Neutrophil (primary cell): Measurements from ENCODE around the gene SYTL3.

Experiments used
- H3K27ac ChIP-seq: fragments of 200-600 bp; sonication (generic); 2 replicates; pipeline ENCODE4 v1.5.1; 2016; ENCODE audit warnings: mild to moderate bottlenecking, moderate library complexity
- H3K27me3 ChIP-seq: fragments of 200-600 bp; sonication (generic); 2 replicates; pipeline ENCODE4 v1.6.0; 2016; ENCODE audit warnings: mild to moderate bottlenecking
- H3K36me3 ChIP-seq: fragments of 200-600 bp; sonication (generic); 2 replicates; pipeline ENCODE4 v1.5.1; 2017
- H3K4me1 ChIP-seq, 2 experiments: fragments of 200-600 bp in 1 of 2; sonication (generic) in 1 of 2; 1 replicate in 1 of 2; 2 replicates in 1 of 2; pipeline versions ENCODE4 v1.5.1 to v1.6.1; 2013 to 2016; ENCODE audit warnings: low read depth in 1 of 2, low read length in 1 of 2, mild to moderate bottlenecking in 1 of 2, moderate library complexity in 1 of 2; ENCODE audit not compliant: control insufficient read depth in 1 of 2, insufficient read depth in 1 of 2
- H3K4me3 ChIP-seq, 2 experiments: fragments of 200-600 bp in 1 of 2; sonication (generic) in 1 of 2; 1 replicate in 1 of 2; 2 replicates in 1 of 2; pipeline ENCODE4 v1.5.1; 2013 to 2016; ENCODE audit warnings: low read depth in 1 of 2, low read length in 1 of 2, mild to moderate bottlenecking in 1 of 2, moderate library complexity in 1 of 2
- H3K9me3 ChIP-seq: fragments of 200-600 bp; sonication (generic); 2 replicates; pipeline ENCODE4 v1.5.1; 2016
- TF ChIP-seq, protein P1 (sequence below): fragments of 200-600 bp; sonication (generic); IDR thresholded peaks from 2 replicates; pipeline ENCODE4 v1.5.1; 2016; ENCODE audit warnings: antibody characterized with exemption

The SYTL3 gene

DNA sequence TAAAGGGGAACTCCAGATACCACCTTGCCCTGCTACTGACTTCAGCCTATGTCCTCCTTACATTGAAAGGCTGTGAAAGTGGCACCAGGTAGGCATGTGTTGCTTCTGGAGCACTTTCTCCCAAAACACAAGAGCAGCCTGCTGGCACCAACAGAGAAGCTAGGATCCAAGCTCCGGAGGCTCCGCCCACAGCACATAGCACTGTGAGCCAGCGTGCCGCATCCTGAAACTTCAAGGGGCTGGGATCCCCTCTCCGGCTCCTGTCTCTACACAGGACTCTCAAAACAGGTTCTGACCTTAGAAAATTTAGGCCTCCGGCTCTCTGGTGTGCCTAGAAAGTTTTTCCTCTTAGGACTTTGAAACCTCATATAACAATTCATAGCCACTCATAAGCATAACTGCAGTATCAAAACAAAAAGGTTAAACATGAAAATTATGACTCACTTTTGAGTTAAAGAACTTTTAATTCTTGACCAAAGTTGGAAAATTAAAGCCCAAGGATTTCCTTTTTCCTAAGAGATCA is 128.2 kb downstream of the SYTL3 start:
- H3K9me3 ChIP-seq, result no peaks in the 10 kb centered on the region
- no peaks in the 10 kb centered on the region for H3K27me3 ChIP-seq
- no peak overlapping the region for H3K4me3 ChIP-seq
- peaks cover 95% of the 10 kb centered on the region for H3K36me3 ChIP-seq
- H3K27ac ChIP-seq, result no peak overlapping the region
- TF ChIP-seq, protein P1, sequence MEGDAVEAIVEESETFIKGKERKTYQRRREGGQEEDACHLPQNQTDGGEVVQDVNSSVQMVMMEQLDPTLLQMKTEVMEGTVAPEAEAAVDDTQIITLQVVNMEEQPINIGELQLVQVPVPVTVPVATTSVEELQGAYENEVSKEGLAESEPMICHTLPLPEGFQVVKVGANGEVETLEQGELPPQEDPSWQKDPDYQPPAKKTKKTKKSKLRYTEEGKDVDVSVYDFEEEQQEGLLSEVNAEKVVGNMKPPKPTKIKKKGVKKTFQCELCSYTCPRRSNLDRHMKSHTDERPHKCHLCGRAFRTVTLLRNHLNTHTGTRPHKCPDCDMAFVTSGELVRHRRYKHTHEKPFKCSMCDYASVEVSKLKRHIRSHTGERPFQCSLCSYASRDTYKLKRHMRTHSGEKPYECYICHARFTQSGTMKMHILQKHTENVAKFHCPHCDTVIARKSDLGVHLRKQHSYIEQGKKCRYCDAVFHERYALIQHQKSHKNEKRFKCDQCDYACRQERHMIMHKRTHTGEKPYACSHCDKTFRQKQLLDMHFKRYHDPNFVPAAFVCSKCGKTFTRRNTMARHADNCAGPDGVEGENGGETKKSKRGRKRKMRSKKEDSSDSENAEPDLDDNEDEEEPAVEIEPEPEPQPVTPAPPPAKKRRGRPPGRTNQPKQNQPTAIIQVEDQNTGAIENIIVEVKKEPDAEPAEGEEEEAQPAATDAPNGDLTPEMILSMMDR, result no peak
- H3K4me1 ChIP-seq, result no peaks in the 10 kb centered on the region

DNA sequence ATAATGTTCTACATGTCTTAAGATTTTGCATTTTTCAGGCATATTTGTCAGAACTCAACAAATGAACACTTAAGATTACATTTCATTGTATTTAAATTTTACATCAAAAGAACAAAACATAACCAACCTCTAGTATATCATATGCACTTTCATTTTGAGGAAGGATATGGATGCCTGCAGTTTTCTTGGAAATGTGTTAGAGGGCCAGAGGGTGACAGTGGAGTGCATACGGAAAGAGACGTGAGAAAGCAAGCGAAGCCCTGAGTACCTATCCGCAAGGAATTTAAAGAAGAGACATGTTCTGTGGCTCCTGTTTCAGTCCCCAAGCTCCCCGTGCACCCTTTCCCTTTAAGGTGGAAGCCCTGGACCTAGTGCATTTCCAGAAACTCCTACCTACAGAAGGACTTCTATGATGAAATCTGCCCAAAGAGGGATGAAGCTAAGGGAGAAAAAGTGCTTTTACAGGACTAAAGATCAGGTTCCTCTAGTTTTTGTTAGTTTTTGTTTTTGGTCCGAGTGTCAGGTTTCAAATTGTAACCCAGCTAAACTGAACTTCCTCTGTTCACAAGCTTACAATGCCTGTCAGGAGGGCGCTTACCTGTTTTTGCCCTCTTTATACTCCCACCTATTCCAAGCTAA is 130.5 kb downstream of the SYTL3 start:
- no peak overlapping the region for H3K4me3 ChIP-seq
- no peaks in the 10 kb centered on the region for H3K27me3 ChIP-seq
- no peak overlapping the region for H3K27ac ChIP-seq
- H3K36me3 ChIP-seq, result peaks cover 96% of the 10 kb centered on the region
- H3K9me3 ChIP-seq, result no peaks in the 10 kb centered on the region
- H3K4me1 ChIP-seq, result no peaks in the 10 kb centered on the region
- TF ChIP-seq, protein P1, result no peak

DNA sequence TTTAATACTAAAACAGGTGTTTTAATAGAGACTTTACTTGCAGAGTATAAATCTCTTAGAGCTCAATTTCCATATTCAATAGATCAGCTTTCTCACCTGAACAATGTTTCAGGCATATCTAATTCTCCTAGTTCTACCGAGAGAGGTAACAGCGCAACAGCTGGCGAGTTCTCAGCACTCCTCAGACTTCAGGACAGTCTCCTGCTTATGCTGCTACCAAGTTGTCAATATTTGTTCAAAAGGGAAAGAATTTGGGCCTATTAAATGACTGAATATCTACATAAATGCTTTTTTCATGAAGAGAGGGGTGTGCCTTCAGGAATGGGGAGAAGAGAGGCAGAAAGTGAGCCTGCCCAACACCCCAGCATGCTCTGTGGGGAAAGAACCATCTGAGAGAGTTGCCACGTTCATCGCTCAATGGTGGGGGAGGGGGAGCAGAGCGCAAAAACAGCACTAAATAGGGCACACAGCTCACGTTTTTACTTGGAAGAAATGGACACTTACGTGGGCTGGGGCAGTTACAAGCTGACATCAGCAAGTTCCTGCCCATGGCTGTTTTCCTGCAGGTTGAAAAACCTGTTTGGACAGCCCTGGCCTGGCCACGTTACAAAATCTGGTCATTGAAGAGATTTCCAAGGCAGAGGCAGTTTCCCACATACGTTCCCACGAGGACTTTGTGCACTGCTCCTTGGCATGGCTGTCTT is 131.3 kb downstream of the SYTL3 start:
- H3K27me3 ChIP-seq, result no peaks in the 10 kb centered on the region
- H3K4me1 ChIP-seq, result no peaks in the 10 kb centered on the region
- no peaks in the 10 kb centered on the region for H3K9me3 ChIP-seq
- TF ChIP-seq, protein P1, result no peak
- H3K4me3 ChIP-seq, result no peak overlapping the region
- H3K27ac ChIP-seq, result no peak overlapping the region
- peaks cover 96% of the 10 kb centered on the region for H3K36me3 ChIP-seq

DNA sequence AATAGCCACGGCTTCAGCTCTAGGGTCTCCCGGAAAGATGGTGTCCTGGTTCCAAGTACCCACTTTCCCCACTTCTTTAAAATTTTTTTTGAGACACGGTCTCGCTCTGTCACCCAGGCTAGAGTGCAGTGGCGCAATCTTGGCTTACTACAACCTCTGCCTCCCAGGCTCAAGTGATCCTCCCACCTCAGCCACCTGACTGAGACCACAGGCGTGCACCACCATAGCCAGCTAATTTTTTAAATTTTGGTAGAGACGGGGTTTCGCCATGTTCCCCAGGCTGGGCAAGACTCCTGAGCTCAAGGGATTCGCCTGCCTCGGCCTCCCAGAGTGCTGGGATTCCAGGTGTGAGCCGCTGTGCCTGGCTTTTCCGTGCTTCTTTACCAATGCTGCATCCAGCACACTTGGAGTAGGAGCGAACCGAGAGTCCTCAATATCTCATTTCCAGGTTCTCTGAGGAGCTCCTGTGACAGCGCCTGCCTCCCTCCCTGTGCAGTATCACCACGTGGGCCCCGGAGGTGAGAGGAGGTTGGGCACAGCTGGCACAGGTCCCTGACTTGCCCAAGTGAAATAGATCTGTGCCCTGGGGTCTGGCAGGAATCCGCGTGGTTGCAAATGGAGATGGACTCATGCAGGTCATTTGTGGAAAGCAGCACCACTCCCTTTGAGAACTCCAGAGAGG is 132.0 kb downstream of the SYTL3 start:
- TF ChIP-seq, protein P1, result no peak
- Histone ChIP-seq H3K4me1 (no peaks in the 10 kb centered on the region), H3K27ac (no peak overlapping the region), H3K9me3 (no peaks in the 10 kb centered on the region), H3K36me3 (peaks cover 96% of the 10 kb centered on the region), H3K4me3 (no peak overlapping the region), H3K27me3 (no peaks in the 10 kb centered on the region)

DNA sequence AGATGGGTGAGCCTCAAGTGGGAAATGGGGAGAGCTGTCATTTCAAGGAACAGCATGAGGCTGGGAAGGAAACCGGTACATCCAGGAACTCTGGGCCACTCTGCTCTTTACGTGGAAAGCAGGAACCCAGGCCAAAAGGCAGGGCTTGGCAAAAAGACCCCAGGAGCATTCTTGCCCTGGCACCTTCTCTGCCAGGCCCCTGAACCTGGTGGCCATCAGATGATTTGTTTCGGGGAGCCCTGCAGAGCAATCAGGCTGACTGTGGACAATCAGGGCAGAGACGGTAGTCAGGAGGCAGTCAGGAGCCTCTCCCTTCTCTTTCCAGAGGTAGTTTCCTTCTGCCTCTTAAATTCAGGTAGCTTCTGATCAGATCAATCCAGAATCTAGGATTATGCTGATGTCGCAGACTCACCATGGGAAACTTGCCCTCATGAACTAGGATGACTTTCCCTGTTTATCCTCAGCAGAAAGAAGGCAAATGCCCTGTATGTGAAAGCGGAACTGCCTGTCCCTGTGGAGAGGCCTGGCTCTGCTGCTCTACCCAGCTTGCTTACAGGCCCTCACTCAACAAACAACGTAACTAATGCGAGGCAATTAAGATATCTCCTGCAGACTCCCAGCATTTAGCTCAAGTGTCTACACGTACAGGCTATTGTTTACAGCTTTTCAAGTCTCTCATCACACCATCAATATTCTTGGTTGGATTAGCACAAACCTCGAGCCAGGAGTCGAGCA is 132.7 kb downstream of the SYTL3 start:
- Histone ChIP-seq H3K9me3 (no peaks in the 10 kb centered on the region), H3K4me1 (no peaks in the 10 kb centered on the region), H3K4me3 (no peak overlapping the region), H3K36me3 (peaks cover 96% of the 10 kb centered on the region), H3K27ac (no peak overlapping the region), H3K27me3 (no peaks in the 10 kb centered on the region)
- TF ChIP-seq, protein P1, result no peak
